D721Med (cell line): ENCODE results near the gene MAMLD1.

Source experiments
- DNase-seq: peaks from one replicate; pipeline ENCODE4 v3.0.0; 2011; ENCODE audit warnings: low spot score; ENCODE audit not compliant: insufficient read length
- FAIRE-seq: peaks from 2 replicates; lab custom pipeline; 2011; peaks lifted over from hg19 to GRCh38; lab: Jason Lieb, UNC
- TF ChIP-seq, protein P1 (sequence below): IDR thresholded peaks from 2 replicates; pipeline ENCODE4 v1.5.1; 2012; ENCODE audit warnings: mild to moderate bottlenecking, control low read depth; ENCODE audit not compliant: insufficient read depth; ENCODE audit errors: missing control alignments

The MAMLD1 gene

GRCh38 chrX:150352581-150352980 is 10.5 kb upstream of the MAMLD1 start:
- FAIRE-seq (no peak), DNase-seq (no peak)
- TF ChIP-seq, protein P1, sequence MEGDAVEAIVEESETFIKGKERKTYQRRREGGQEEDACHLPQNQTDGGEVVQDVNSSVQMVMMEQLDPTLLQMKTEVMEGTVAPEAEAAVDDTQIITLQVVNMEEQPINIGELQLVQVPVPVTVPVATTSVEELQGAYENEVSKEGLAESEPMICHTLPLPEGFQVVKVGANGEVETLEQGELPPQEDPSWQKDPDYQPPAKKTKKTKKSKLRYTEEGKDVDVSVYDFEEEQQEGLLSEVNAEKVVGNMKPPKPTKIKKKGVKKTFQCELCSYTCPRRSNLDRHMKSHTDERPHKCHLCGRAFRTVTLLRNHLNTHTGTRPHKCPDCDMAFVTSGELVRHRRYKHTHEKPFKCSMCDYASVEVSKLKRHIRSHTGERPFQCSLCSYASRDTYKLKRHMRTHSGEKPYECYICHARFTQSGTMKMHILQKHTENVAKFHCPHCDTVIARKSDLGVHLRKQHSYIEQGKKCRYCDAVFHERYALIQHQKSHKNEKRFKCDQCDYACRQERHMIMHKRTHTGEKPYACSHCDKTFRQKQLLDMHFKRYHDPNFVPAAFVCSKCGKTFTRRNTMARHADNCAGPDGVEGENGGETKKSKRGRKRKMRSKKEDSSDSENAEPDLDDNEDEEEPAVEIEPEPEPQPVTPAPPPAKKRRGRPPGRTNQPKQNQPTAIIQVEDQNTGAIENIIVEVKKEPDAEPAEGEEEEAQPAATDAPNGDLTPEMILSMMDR = no peak

DNA sequence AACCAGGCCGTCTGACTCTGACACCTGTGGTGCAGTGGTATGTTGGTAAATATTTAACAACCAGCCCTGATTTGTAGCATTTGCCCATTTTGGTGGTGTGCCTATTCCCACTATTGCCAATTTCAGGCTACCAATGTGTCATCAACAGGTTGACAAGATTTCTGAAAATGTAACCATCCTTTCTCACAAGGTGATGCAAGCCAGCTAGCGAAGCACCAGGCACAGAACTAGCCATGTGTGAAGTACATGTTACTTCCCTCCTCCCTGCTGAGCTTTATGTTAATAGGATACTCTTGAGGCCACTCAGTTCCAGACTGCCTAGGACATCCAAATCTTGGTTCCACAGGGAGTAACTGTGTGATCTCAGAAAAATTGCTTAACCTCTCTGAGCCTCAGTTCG is 7.2 kb upstream of the MAMLD1 start:
- FAIRE-seq = no peak
- no peak for DNase-seq
- TF ChIP-seq, protein P1 = no peak

GRCh38 chrX:150357790-150358189 is 5.3 kb upstream of the MAMLD1 start:
- TF ChIP-seq, protein P1 = no peak
- FAIRE-seq = no peak

DNA sequence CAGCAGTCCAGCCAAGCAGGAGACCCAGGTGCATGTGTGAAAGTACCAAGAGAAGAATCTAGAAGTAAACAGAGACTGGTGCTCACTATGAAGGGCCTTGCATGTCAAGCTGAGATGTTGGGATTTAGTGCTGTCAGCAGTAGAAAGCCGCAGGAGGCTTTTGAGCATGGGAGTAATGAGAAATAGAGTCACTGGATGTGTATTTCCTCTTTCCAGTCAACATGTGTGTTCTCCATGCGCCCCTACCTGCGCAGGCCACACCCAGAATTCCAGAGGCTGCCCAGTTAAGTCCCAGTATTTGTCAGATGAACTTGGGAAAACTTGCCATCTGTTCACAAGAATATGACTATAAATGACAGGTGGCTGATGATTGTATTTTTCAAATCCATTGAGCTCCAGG is 4.5 kb upstream of the MAMLD1 start:
- TF ChIP-seq, protein P1 = no peak

More at GRCh38 chrX:150357790-150358189, 5.3 kb upstream of the MAMLD1 start:
- no peak for DNase-seq

GRCh38 chrX:150360331-150360730 is 2.8 kb upstream of the MAMLD1 start:
- TF ChIP-seq, protein P1 = no peak
- FAIRE-seq (no peak), DNase-seq (no peak)

More for the DNA sequence above, 4.5 kb upstream of the MAMLD1 start:
- DNase-seq = no peak
- no peak for FAIRE-seq

DNA sequence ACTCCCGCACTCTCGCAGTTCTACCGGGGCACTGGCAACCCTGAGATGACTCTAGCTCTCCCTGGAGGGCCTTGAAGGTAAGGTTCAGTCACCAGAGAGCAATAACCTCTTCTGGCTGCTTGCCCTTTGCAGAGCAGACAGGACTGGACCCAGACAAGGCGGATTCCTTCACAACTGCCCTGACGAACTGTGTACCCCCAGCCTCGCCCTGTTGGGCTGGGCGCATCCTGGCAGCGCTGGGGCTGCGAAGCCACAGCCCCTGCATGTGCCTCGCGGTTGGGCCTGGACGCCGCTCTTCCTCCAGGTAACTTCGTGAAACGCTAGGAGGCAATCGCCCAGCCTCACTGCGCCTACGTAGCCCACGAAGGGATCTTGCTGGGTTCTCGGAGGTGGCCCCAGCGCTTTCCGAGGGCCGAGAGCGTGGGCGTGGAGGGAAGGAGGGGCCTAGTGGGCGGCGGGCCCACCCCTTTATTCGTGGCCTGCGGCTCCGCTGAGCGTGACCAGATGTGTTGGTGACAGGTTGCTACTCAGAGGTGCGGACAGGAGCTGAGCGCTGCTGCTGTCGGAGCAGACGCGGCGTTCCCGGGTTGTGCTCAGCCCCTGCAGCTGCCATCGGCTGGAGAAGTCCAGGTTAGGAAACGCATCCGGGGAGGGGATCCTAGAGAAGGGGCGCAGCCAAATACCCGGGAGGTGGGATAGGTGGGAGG is 1.9 kb upstream of the MAMLD1 start:
- no peak for FAIRE-seq
- no peak for DNase-seq
- TF ChIP-seq, protein P1 = no peak

DNA sequence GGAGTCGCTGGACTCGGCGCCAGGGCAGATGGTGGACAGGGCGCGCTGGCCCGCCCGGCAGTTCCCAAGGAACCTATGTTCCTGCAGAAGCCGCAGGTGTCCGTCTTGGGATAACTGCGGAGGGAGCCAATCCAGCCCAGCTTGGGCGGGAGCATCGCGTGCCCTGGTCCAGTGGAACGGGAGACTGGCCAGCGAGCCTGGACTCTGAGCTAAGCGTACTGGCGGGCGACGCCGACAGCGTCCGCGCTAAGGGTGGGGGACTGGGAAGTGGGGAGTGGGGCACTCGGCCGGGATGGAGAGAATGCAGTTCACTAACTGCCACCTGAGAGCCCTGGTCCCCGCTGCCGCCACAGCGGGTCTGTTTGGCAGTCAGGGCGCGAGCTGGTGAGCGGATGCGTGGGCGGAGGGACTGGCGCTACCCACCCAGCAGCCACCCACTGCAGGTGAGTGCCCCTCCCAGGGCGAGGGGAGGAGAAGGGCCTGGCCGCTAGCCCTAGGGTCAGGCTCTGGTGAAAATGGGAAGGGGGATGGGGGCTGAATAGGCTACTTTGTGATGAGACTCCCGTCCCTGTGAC is 1.3 kb upstream of the MAMLD1 start:
- TF ChIP-seq, protein P1 = no peak
- DNase-seq (no peak), FAIRE-seq (no peak)
